Activated CD8-positive, alpha-beta memory T cell treated with anti-CD3 and anti-CD28 coated beads, Interleukin-2, amount 50 U/mL, for 1 hour (primary cell): ENCODE data around the gene BCL6.

Experiments
- DNase-seq: peaks from one replicate; pipeline ENCODE4 v3.0.0-alpha.2; 2020; ENCODE audit errors: extremely low read depth

BCL6 gene

DNA sequence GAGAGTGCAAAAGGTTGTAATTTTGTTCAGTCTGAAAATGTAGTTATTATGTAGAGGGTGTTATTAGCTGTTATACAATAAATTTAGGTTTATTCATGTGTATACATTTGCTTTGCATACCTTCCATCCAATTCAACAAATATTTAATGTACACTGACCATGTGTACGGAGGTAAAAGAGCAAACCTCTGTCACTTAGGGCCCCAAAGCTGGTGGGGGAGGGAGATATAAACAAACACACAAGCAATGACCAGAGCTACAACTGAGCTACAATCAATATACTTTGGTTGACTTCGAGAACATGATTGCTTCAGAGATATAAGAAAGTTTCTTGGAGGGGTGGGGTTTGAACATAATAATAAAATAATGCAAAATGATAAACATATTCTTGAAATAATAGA is 17.5 kb upstream of the BCL6 start:
- DNase-seq: no peak

DNA sequence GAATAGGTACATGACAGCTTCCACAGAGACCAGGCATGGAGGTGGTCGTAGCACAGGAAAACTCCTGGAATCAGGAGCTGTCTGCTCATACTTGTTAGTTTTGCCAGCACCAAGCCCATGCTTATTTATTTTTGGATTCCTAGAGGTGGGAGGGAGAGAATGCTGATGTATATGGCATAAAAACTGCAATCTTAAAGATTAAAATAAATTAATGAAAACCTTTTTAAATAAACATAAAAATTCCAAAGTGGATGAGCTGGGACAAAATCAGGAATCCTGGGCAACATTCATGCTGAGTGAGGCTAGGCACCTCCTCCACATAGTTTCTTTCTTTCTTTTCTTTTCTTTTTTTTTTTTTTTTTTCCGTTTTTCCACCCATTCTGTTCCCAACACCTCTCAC is 14.3 kb upstream of the BCL6 start:
- DNase-seq: no peak

DNA sequence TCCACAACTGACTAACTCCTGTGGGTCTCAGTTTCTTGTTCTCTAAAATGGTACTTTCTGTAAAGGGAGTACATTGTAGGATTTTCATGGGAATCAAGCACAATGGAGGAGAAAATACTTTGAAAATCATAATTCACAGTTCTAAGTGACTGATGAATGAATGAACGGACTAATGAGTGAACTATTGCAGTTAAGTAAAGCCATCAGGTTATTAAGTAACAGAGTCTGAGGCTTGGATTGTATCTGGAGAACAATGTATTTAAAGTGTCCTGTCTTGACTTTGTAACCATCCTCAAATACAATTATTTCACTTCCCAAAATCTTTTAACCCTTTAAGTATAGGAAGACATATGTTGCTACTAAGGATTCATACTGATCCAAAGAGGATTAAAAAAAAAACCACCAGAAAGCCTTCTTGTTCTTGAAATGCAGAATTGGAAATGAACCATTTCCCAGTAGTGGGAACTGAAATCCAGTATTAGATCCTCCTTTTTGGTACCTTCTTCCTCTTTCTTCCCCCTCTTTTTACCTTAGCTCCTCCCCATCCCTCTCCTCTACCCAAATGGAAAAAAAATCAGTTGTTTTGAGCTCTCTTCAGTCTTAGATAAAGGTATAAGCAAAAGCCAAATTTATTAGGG is 13.2 kb upstream of the BCL6 start:
- DNase-seq: no peak

DNA sequence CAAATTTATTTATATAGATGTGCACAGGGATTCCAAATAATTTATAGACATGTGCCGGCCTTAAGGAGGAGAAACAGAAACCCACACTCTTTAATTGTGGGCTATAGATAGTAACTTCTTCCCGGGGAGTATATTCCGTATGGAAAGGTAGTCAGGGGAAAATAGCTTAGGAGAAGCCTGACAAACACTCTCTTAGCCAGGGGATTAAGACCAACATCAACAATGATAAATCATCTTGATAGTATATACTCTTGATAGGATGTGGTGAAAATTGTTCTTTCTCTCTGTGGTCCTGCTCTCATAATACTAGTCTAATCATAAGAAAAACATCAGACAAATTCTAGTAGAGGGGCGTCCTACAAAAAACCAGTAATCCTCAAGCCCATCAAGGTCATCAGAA is 8.2 kb upstream of the BCL6 start:
- no peak for DNase-seq

DNA sequence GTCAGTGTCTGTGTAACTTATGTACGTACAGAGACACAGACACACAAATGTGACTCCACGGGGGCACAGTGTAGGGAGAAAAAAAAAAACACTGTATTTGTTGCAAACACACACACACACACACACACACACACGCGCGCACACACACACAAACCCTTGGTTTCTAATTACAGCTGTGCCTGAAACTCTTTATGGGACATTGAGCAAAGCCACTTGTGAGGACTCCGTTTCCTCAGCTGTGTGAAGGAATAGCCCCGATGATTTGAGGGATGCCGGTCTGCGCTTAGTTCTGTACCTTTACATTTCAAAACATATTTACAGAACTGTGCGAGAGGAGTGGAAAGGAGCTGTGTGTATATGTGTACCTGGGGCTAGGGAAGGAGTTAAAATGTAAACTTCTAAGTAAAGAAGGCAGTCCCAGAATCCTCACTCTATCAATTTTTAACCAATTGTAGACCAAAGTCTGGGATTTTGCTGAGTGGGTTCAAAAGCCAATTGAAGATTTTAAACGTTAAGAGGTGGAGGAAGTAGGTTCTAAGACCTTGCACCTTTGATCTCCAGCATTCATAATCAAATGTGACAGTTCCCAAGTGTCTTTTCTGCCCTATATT is 5.3 kb upstream of the BCL6 start:
- DNase-seq: no peak

GRCh38 chr3:187750006-187750512 is 4.8 kb upstream of the BCL6 start:
- DNase-seq: no peak

DNA sequence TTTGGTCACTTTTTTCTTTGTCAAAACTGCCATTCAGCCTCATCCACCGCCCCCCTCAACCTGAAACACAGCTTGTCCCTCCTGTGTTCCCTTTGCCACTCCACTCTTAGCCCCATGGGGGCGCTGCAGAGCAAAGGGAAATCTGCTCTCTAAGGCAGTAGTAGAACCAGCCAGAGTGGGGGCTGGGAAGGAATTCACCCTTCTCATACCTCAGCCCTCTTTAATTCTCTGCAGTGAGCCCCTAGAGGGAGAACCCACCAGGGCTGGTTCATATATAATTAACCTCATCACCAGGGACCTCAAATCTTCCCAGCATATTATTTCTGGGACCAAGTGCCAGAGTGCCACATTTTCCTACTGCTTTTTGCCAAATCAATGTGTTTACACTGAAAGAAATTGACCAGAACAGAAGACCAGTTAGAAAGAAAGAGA is 2.8 kb upstream of the BCL6 start:
- DNase-seq: no peak

DNA sequence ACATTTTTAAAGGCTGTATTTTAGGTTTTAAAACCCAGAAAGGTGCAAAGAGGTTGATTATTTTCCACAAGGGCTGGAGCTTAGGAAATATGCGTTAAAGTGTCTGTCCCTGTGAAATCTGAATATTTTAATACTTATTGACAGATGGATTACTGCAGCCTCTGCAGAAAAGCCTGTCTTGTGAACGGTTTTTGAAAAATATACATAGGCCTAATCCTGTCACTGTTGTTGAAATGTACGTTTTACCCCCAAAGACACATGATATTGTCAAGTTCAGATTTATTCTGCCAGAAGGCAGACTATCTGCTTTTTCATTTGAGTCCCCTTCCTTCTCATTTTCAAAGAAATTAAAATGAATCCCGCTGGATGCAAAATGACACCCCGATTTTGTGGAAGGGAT is 2.2 kb upstream of the BCL6 start:
- no peak for DNase-seq

DNA sequence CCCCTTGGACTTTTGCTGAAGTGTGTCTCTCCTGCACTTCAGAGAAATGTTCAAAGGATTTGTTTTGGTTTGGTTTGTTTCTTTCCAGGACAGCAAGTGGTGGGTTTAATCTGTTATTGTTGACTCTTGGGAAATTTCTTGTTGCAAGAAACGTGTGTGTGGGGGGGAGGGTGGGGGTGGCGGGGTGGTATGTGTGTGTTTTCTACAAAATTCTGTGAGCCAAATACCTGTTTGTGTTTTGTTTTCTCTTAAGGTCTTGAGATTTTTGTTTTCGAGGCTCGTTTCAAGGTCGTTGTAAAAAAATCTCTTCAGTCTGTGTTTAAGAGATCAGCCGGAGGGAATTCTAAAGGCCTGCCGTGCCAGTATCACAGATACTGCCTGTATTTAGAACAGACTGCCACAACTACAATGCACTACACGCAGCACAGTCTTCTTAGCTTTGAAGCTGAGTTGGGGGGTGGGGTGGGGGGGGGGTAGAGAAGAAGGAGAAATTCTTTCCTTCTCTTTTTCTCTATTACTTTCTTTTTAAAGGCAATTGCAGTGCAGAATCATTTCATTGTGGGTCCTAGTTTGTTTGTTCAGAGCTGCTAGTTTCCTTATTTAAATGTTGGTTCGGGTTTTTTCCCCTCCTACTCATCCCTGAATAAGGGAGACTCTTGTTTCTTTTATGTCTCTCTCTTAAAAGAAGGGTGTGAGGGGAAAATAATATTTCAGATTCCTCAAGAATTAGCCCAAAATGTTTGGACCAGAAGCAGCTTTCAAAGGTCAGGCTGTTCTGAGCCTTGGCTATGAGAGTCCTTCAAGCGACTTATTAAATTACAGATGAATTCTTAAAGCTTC is 1.4 kb upstream of the BCL6 start:
- DNase-seq: no peak

DNA sequence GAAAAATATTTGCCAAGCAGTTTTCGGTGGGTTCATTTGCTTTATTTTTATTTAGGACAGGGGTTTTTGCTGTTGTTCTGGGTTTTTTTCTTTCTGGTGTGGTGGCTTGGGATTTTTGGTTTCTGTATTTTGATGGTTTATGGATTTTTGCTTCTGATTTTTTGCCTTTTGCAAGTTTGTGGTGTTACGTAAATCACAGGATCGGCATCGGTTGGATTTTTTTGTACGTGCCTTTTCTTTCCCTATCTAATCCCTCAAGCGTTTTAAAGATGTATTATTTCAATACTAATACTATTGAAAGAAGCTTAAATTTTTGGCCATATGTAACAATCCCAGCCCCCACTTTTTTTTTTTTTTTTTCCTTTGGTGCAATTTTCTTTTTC is 782 bp upstream of the BCL6 start:
- DNase-seq: no peak

DNA sequence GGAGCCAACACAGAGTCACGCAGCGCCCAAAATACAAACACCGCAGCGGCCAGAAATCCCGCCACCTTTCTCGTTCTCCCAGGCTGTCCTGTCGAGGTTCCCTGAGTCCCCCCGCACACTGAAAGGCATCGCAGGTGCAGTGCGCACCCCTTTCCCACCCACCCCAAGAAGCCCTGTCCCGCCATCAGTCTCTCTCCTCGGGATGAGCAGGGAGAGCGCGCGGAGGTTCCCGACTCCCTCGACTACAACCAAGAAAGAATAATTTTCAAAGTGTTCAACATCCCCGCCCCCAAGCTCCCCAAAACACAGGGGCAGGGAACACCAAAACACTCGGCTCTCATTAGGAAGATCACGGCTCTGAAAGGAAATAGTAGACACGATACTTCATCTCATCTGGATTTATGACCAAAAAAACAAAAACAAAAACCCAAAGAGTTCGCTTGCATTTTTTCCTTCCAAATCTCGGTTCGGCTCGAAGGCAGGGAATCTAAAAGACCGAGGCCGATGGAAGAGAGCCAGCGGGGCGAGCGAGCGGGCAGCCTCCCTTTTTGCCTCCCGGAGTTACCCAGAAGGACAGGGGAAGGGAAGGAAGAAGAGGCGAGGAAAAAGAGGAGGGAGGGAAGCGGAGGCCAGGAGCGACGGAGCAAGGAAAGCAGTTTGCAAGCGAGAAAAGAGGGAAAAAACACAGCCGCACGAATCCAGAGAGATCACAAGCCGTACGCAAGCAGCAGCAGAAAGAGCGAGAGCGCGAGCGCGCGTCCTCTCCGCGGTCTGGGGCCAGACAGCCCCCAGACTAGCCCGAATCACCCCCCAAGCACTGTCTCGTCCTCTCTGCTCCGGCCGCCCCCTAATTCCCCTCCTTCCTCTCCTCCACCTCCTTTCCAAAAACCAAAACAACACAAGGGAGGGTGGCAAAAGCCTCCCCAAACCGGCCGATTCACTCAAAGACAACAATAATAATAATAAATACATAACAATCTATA is 808 bp downstream of the BCL6 start:
- DNase-seq: no peak

DNA sequence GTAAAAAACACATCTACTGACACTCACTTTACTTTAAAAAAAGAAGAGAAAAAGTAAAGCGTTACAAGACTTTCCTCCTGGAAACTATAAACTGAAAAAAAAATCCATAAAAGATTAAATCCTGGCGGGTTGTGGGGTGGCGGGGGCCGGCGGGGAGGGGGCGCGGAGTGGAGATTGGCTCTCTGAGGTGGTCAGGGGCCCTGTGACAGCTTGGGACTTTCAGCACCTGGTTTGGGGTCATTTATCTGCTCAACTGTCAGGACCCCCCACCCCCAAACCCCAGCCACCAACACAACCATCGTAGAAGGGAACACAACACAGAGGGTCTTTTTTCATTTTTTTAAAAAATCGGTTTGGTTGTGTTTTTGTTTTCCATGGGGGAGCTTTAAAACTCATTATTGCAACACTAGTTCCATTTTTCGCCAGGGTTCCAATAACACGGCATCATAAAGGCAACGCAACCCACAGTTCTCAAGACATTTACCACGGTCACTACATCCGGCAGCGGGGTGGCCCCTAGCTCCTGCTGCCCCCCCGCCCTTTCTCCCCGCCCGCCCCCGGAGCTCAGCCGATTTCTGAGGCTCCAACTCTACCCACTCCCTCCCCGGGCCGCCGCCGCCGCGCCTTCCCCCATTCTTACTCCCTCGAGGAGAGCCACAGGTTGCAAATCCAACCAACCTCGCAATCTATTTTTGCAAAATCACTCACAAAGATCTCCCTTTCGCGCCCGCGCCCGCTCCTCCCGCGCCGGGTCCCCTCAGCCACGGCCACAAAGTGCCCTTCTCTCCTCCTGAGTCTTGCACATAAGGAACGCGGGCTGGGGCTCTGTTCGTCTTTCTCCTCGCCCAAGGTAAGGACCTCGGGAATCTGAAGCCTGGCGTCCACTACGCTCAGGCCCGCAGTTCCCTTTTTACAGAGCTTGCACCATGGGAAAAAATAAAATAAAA is 1.8 kb downstream of the BCL6 start:
- no peak for DNase-seq

DNA sequence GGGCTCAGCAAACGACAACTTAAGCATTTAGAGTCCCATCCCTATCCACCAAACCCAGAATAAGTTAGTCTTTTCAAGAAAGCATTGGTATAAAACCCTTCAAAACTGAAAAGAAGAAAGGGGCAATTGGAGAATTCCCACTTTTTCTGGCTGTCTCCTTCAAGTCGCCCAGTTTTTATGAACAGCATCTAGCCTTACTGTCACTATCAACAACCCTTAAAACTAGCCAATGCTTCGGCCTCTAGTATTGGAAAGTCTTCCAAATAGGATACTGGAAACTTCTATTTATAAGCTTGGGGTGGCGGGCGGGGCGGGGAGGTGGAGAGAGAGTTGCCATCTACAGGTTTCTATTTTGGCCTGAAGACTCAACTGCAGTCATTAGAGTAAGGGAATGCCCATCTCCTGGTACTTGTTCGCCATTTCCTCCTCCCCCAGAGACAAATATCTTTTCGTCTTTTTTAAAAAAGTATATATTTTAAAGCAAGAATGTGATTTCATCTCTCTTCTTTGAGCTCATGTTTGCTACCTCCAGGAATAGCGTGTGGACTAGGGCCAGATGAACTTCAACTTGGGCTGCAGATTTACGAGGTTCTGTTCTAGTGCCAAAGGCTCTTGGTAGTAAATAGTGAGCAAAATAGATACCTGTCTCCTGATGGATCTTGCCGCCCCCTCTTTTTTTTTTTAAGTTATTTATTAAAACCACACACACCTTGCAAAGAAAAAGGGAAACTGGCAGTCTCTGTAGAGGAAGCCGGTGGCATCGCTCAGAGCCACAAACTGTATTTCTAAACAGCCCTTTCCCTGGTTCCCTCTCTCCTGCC is 2.7 kb downstream of the BCL6 start:
- no peak for DNase-seq

- no peak for DNase-seq
Measured at GRCh38 chr3:187741403-187742350, 3.6 kb downstream of the BCL6 start.

DNA sequence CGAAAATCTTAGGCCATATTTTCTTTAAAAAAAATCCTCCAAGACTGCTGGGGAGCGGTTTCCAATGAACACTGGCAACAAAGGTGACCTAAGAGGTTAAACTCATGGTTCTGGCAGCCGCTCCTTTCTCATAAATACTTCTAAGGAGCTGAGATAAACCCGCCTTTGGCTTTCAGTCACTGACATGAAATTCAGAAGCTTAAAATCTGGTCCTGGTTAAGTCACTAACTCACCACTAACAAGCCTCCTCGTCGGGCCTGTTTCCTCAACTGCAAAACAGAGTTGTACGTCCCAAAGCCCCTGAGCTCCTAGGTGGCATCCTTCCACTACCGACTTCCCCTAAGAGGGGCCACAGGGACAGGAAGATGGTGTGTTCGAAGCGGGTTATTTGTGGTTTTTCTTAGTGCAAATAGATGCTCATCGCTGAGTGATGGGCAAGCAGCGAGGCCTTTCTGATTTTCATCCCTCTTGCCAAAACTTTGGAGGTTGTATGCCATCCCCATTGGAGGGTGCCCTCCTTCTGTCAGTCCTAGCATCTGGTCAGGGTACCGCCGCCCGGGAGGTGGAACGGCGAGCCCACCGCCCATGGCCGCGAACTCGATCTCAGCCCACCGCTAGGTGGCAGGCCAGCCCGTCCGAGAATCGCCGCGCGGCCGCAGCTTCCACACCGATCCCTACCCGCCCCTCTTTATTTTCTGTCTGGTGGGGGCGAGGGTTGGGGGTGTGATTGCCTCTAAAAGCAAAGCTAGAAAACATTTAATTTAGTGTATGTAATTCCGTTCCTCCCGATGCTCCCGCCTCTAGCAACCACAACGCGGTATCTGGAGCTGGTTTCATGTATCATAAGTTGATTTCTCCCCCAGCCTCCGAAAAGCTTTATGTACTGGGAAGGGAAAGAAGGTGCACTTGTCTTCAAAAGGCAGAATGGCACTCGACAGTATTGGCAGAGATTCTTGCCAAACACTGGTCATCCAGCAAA is 4.6 kb downstream of the BCL6 start:
- DNase-seq: no peak

DNA sequence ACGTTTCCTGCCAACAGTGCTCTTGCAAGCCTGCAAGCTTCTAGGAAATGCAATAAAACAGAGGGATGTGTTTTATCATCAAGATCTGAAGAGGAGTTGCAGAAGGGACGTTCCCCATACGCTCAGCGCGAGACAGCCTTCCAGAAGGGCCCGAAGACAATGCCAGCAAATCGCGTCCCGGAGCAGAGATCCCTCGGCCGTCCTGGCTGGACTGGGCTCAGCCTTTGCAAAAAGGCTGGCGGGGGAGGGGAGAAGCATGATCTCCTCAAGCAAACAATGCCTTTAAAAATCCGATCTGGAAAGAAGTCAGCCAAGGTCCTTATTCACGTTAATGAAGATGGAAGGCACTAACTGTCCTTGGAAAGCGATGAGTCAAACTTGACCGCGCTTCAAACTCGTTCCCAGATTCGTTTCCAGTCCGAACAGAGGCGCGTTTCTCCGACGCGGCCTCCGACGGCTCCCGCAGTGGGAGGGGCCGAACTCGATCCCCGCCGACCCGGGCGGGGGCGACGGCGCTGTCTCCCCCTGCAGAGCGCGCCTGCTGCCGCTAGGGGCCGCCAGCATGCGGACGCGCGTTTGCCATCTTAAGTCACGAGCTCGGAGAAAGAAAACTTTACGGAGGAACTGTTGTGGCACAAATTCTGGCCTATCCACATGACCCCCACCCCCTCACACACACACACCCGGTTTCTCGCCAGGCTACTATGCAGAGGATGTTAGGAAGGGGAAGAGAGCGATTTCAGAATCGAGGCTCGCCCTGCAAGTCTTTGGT is 5.5 kb downstream of the BCL6 start:
- DNase-seq: no peak
